Testis (tissue), 3 donors: ENCODE data around the gene HELB. TPM values are rescaled to one million over a fixed set of nuclear protein-coding genes. Genes with fewer than 3 reads are reported as not detected.

Source experiments
- DNase-seq: peaks from one replicate; pipeline ENCODE4 v3.0.0-alpha.2; 2019
- H3K27ac ChIP-seq, 2 donors: fragments of 200-600 bp; sonication (generic); one replicate each; pipeline ENCODE4 v1.5.1; 2019
- H3K27me3 ChIP-seq: fragments of 200-600 bp; sonication (generic); one replicate; pipeline ENCODE4 v1.5.1; 2019
- H3K36me3 ChIP-seq: fragments of 200-600 bp; sonication (generic); one replicate; pipeline ENCODE4 v1.5.1; 2017; ENCODE audit warnings: low read depth; ENCODE audit errors: missing control alignments
- H3K4me1 ChIP-seq: fragments of 200-600 bp; sonication (generic); one replicate; pipeline ENCODE4 v1.5.1; 2019
- H3K4me3 ChIP-seq, 2 donors: fragments of 200-600 bp; sonication (generic); one replicate each; pipeline ENCODE4 v1.5.1; 2017 to 2019
- H3K9me3 ChIP-seq: fragments of 200-600 bp; sonication (generic); one replicate; pipeline ENCODE4 v1.5.1; 2017
- CTCF ChIP-seq, 3 experiments: fragments of 450-650 bp in 2 of 3; fragments of 200-600 bp in 1 of 3; sonication (generic) in 1 of 3; IDR thresholded peaks; one replicate each; pipeline ENCODE4 v1.5.1; 2016 to 2019; ENCODE audit warnings: antibody characterized with exemption in 3 of 3, mild to moderate bottlenecking in 2 of 3, moderate library complexity in 1 of 3
- POLR2A ChIP-seq: fragments of 450-650 bp; IDR thresholded peaks from one replicate; pipeline ENCODE4 v1.6.1; 2017; ENCODE audit warnings: antibody characterized with exemption, mild to moderate bottlenecking, moderate library complexity
- WGBS, 2 donors: methylation state at CpG; one replicate each; pipeline ENCODE4 v1.1.5; 2018; 5-methylcytosine and 5-hydroxymethylcytosine counted together
- intact Hi-C: fragments of 100-400 bp; cut with DNase I; formaldehyde crosslinking; loops from one replicate; pipeline ENCODE4 v1.15.1; 2023; ENCODE audit warnings: low total_unique reads
- polyA plus RNA-seq: library from polyadenylated mRNA; stranded (reverse); fragments of 350-450 nt; fragmentation: Illumina TruSeq; extraction: RNeasy Lipid Tissue Mini Kit (QIAGEN cat#74804); gene quantifications from one replicate; pipeline ENCODE4 v1.2.3, GENCODE V29; 2014; ENCODE audit warnings: low read depth, low replicate concordance; ENCODE audit not compliant: insufficient read depth
- total RNA-seq, 2 donors: library from RNA; depleted of rRNA; stranded (reverse); fragments of >200 nt; gene quantifications; one replicate each; pipeline ENCODE4 v1.2.3, GENCODE V29; 2016

HELB gene
- total and polyA plus RNA-seq, 3 donors from 2014 or later = 1.0 to 6.3 (median 5.9) TPM

GRCh38 chr12:66273147-66273546 is 29.1 kb upstream of the HELB start:
- intact Hi-C loops = no loop called here
- Histone ChIP-seq H3K4me1 (no peaks in the 10 kb centered on the region), H3K27me3 (no peaks in the 10 kb centered on the region), H3K4me3 (no peak overlapping the region), H3K27ac (no peak overlapping the region), H3K36me3 (no peaks in the 10 kb centered on the region), H3K9me3 (no peaks in the 10 kb centered on the region)
- TF ChIP-seq CTCF (IDR thresholded peaks at IDR 0.05) (no peak), POLR2A (no peak)
- no peak for DNase-seq
- 89 to 92% methylated on average over 1 of the region's 1 CpG for WGBS, 2 donors

- H3K4me1 ChIP-seq = no peaks in the 10 kb centered on the region
- no peaks in the 10 kb centered on the region for H3K9me3 ChIP-seq
- TF ChIP-seq CTCF (IDR thresholded peaks at IDR 0.05) = no peak
- TF ChIP-seq POLR2A = no peak
- intact Hi-C loops = no loop called here
- no peak overlapping the region for H3K4me3 ChIP-seq
- DNase-seq = no peak
- no peaks in the 10 kb centered on the region for H3K36me3 ChIP-seq
- H3K27me3 ChIP-seq = no peaks in the 10 kb centered on the region
- WGBS, 2 donors = 78 to 86% methylated on average over 2 of the region's 2 CpGs
- no peak overlapping the region for H3K27ac ChIP-seq
These were observed 27.3 kb upstream of the HELB start for GRCh38 chr12:66275040-66275439.

GRCh38 chr12:66279123-66279712 is 23.1 kb upstream of the HELB start:
- 43 to 50% methylated on average over 3 of the region's 3 CpGs for WGBS, 2 donors
- no peaks in the 10 kb centered on the region for H3K4me1 ChIP-seq
- peak; percentile 33 for DNase-seq
- no peaks in the 10 kb centered on the region for H3K9me3 ChIP-seq
- H3K27me3 ChIP-seq = no peaks in the 10 kb centered on the region
- intact Hi-C loops = no loop called here
- TF ChIP-seq CTCF (IDR thresholded peaks at IDR 0.05) = peak; percentile 32 to 67 (median 61)
- TF ChIP-seq POLR2A = no peak
- H3K4me3 ChIP-seq = no peak overlapping the region
- no peaks in the 10 kb centered on the region for H3K36me3 ChIP-seq
- H3K27ac ChIP-seq = no peak overlapping the region

- H3K9me3 ChIP-seq = no peaks in the 10 kb centered on the region
- no peaks in the 10 kb centered on the region for H3K36me3 ChIP-seq
- intact Hi-C loops = no loop called here
- TF ChIP-seq CTCF (IDR thresholded peaks at IDR 0.05) (no peak), POLR2A (no peak)
- no peaks in the 10 kb centered on the region for H3K4me1 ChIP-seq
- H3K4me3 ChIP-seq = no peak overlapping the region
- 88 to 100% methylated on average over 1 of the region's 1 CpG for WGBS, 2 donors
- H3K27me3 ChIP-seq = no peaks in the 10 kb centered on the region
- no peak for DNase-seq
- no peak overlapping the region for H3K27ac ChIP-seq
These were observed 21.7 kb upstream of the HELB start for GRCh38 chr12:66280561-66280960.

- 89 to 92% methylated on average over 3 of the region's 3 CpGs for WGBS, 2 donors
- no peak for DNase-seq
- no peaks in the 10 kb centered on the region for H3K4me1 ChIP-seq
- no peaks in the 10 kb centered on the region for H3K27me3 ChIP-seq
- no peaks in the 10 kb centered on the region for H3K9me3 ChIP-seq
- no peaks in the 10 kb centered on the region for H3K36me3 ChIP-seq
- intact Hi-C loops = no loop called here
- no peak overlapping the region for H3K27ac ChIP-seq
- TF ChIP-seq POLR2A (no peak), CTCF (IDR thresholded peaks at IDR 0.05) (no peak)
- H3K4me3 ChIP-seq = no peak overlapping the region
These were observed 20.0 kb upstream of the HELB start for GRCh38 chr12:66282244-66282643.
